Testis (tissue), 2 donors: Measurements from ENCODE around the gene CGNL1.

ENCODE experiments used
- POLR2A ChIP-seq: fragments of 450-650 bp; IDR thresholded peaks from one replicate; pipeline ENCODE4 v1.6.1; 2017; ENCODE audit warnings: antibody characterized with exemption, mild to moderate bottlenecking, moderate library complexity
- TF ChIP-seq, protein P1 (sequence below), 3 experiments: fragments of 450-650 bp in 2 of 3; fragments of 200-600 bp in 1 of 3; sonication (generic) in 1 of 3; IDR thresholded peaks; one replicate each; pipeline ENCODE4 v1.5.1; 2016 to 2019; ENCODE audit warnings: antibody characterized with exemption in 3 of 3, mild to moderate bottlenecking in 2 of 3, moderate library complexity in 1 of 3

DNA sequence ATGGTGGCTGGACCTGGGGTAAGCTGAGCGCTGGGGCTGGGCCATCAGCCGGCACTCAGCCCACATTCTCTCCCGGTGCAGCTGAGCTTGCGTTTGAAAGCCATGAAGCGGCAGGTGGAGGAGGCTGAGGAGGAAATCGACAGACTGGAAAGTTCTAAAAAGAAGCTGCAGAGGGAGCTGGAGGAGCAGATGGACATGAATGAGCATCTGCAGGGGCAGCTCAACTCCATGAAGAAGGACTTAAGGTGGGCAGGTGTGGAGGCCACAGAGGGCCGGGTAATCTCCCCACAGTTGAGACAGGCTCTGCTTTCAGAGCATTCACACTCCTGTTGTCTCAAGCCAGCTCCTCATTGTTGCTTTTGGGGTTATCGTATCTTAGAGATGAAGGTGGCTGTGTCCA is 169.7 kb downstream of the CGNL1 start:
- TF ChIP-seq POLR2A = no peak
- TF ChIP-seq, protein P1, sequence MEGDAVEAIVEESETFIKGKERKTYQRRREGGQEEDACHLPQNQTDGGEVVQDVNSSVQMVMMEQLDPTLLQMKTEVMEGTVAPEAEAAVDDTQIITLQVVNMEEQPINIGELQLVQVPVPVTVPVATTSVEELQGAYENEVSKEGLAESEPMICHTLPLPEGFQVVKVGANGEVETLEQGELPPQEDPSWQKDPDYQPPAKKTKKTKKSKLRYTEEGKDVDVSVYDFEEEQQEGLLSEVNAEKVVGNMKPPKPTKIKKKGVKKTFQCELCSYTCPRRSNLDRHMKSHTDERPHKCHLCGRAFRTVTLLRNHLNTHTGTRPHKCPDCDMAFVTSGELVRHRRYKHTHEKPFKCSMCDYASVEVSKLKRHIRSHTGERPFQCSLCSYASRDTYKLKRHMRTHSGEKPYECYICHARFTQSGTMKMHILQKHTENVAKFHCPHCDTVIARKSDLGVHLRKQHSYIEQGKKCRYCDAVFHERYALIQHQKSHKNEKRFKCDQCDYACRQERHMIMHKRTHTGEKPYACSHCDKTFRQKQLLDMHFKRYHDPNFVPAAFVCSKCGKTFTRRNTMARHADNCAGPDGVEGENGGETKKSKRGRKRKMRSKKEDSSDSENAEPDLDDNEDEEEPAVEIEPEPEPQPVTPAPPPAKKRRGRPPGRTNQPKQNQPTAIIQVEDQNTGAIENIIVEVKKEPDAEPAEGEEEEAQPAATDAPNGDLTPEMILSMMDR (IDR thresholded peaks at IDR 0.05) = no peak
